ENCODE data around the gene PIP4K2B. TPM values are rescaled to one million over a fixed set of nuclear protein-coding genes. Genes with fewer than 3 reads are reported as not detected.

The PIP4K2B gene
- total and polyA plus RNA-seq, 9 of the 15 experiments (the other 6 are each of a cell fraction or from before 2014, with no cell fraction given): 3.7 to 29.9 (median 23.0) TPM

DNA sequence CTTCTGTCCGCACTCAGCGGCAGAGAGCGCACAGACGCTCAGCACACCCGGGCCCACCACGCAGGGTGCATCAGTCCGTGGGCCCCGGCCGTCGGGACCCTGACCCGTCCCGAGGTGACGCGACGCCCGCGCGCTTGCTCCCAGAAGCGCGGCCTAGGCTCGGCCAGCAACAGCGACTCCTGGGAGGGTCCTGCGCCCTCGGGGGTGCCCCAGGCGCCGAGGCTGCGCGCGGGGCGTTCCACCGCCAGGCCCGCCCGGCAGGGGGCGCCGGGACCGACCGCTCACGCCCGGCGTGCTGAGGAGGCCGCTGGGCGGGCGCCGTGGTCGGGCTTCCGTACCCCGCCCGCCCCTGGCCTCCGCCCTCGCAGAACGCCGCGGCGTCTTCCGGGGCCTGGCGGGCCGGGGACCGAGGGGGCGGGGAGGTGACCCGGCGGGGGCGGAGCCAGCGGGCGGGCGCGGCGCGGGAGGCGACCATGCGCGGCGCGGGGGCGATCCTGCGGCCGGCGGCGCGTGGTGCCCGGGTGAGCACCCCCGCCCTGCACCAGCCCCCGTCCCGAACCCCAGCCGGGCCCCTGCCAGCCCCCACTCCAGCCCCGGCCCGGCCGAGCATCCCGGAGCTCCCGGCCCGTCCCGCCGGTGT, 69.3 kb downstream of the PIP4K2B start, which contains the start of gene CISD3:
TSS of gene CISD3 (plus strand) at position 456 of the 640 bp plus-strand sequence. CDS start at position 474, 18 bp downstream.
- peak within 1 kb of the TSS; percentile 72 for H3K27ac ChIP-seq (ENCODE audit: extremely low read depth, low read depth, low read length)
- BruUV-seq (replicated peaks): no TSS peak
- H3K4me1 ChIP-seq (replicated peaks in 1 of 2; ENCODE audit: control insufficient read depth in 2 of 2, insufficient read depth in 2 of 2, low read length in 2 of 2): peaks cover 46 to 76% of the 10 kb centered on the region in 2 experiments
- H3K4me3 ChIP-seq: peak within 1 kb of the TSS; percentile 55
- peak; percentile 93 to 95 (median 94) for DNase-seq (ENCODE audit: extremely low read depth in 1 of 4, low spot score in 3 of 4)
- H3K4me2 ChIP-seq (ENCODE audit: insufficient read depth, low read length): peak within 1 kb of the TSS; percentile 88
- H3K9me1 ChIP-seq (ENCODE audit: control insufficient read depth, insufficient read depth, low read length): peaks cover 3% of the 10 kb centered on the region
- H3K27me3 ChIP-seq (ENCODE audit: control insufficient read depth in 2 of 2, insufficient read depth in 2 of 2, low read length in 2 of 2): no peaks in the 10 kb centered on the region
- CTCF ChIA-PET (ENCODE audit: low intra/inter-chr PET ratio): interaction anchor here (0.9 to 1.7 kb wide), 2 partner anchors 28 to 53 kb away, joined by 3 read pairs; no protein-coding TSS in a partner anchor
- peaks cover 24% of the 10 kb centered on the region for H3K79me2 ChIP-seq (ENCODE audit: control insufficient read depth, insufficient read depth, low read length)
- intact Hi-C loops (cut with micrococcal nuclease) (loop anchor here (1.0 kb wide), 1 partner anchor 53 kb away; no protein-coding TSS in a partner anchor), in situ Hi-C loops (cut with MboI) (loop anchor here (5.0 kb wide), 1 partner anchor 53 kb away; no protein-coding TSS in a partner anchor)
- ATAC-seq: peak; percentile 90
- peak within 1 kb of the TSS; percentile 89 for H2AFZ ChIP-seq (ENCODE audit: low read depth, low read length)
- H4K20me1 ChIP-seq (replicated peaks; ENCODE audit: control insufficient read depth, insufficient read depth, low read length): no peaks in the 10 kb centered on the region
- WGBS (ENCODE audit: insufficient coverage, low coverage, missing lambda C conversion rate): 4% methylated on average over 25 of the region's 92 CpGs
- FAIRE-seq: no peak
- POLR2A ChIA-PET: interaction anchor here (0.5 to 2.4 kb wide), 4 partner anchors 12 to 175 kb away, joined by 3 to 13 read pairs (median 5); no protein-coding TSS in a partner anchor
- no peaks in the 10 kb centered on the region for H3K9me3 ChIP-seq (replicated peaks; ENCODE audit: control insufficient read depth, insufficient read depth, low read depth, low read length)
- peaks cover 37% of the 10 kb centered on the region; the same call in 2 of the 3 replicates for H3K36me3 ChIP-seq (ENCODE audit: control insufficient read depth, insufficient read depth, low read length)
- H3K9ac ChIP-seq (ENCODE audit: insufficient read depth in 1 of 2, low read depth in 2 of 2, low read length in 2 of 2): peak within 1 kb of the TSS; percentile 70 to 96
- TF ChIP-seq HMGXB4 (CRISPR knock-in tag; IDR thresholded peaks at IDR 0.05) (peak; percentile 58; the same call in 1 of the 2 replicates), XRCC3 (IDR thresholded peaks at IDR 0.05) (no peak), ZNF707 (CRISPR knock-in tag; conservative IDR thresholded peaks at IDR 0.05) (no peak), DIDO1 (tag; IDR thresholded peaks at IDR 0.05; ENCODE audit: low read depth) (no peak), ZNF561 (CRISPR knock-in tag; conservative IDR thresholded peaks at IDR 0.05) (no peak), BRCA1 (IDR thresholded peaks at IDR 0.05) (no peak), BRCA1 (CRISPR knock-in tag; IDR thresholded peaks at IDR 0.05) (no peak), HMGN3 (IDR thresholded peaks at IDR 0.05; ENCODE audit: borderline replicate concordance, extremely low read depth, insufficient read length, low read depth, low read length) (peak; percentile 94), SOX6 (IDR thresholded peaks at IDR 0.05) (peak; percentile 51; the same call in 1 of the 2 replicates), ETV5 (CRISPR knock-in tag; IDR thresholded peaks at IDR 0.05; ENCODE audit: low read depth) (no peak)
- TF ChIP-seq, protein P1, sequence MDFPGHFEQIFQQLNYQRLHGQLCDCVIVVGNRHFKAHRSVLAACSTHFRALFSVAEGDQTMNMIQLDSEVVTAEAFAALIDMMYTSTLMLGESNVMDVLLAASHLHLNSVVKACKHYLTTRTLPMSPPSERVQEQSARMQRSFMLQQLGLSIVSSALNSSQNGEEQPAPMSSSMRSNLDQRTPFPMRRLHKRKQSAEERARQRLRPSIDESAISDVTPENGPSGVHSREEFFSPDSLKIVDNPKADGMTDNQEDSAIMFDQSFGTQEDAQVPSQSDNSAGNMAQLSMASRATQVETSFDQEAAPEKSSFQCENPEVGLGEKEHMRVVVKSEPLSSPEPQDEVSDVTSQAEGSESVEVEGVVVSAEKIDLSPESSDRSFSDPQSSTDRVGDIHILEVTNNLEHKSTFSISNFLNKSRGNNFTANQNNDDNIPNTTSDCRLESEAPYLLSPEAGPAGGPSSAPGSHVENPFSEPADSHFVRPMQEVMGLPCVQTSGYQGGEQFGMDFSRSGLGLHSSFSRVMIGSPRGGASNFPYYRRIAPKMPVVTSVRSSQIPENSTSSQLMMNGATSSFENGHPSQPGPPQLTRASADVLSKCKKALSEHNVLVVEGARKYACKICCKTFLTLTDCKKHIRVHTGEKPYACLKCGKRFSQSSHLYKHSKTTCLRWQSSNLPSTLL (IDR thresholded peaks at IDR 0.05): no peak
